ENCODE data around the gene SLC38A3.

Gene SLC38A3

GRCh38 chr3:50169232-50169832 is 35.7 kb upstream of the SLC38A3 start:
- DNase-seq (ENCODE audit: low read depth, low spot score), result no peak

- DNase-seq (ENCODE audit: low read depth, low spot score), result no peak
These were observed 35.2 kb upstream of the SLC38A3 start for GRCh38 chr3:50169858-50170257.

GRCh38 chr3:50170689-50171088 is 34.4 kb upstream of the SLC38A3 start:
- no peak for DNase-seq (ENCODE audit: low read depth, low spot score)

GRCh38 chr3:50171540-50172301 is 33.4 kb upstream of the SLC38A3 start:
- no peak for DNase-seq (ENCODE audit: low read depth, low spot score)

- no peak for DNase-seq (ENCODE audit: low read depth, low spot score)
These were observed 32.3 kb upstream of the SLC38A3 start for GRCh38 chr3:50172626-50173220.

GRCh38 chr3:50173685-50174516 is 31.2 kb upstream of the SLC38A3 start:
- no peak for DNase-seq (ENCODE audit: low read depth, low spot score)

- DNase-seq (ENCODE audit: low read depth, low spot score), result no peak
These were observed 30.6 kb upstream of the SLC38A3 start for GRCh38 chr3:50174517-50174895.

GRCh38 chr3:50174947-50175524 is 30.0 kb upstream of the SLC38A3 start:
- DNase-seq (ENCODE audit: low read depth, low spot score), result no peak

- no peak for DNase-seq (ENCODE audit: low read depth, low spot score)
These were observed 27.7 kb upstream of the SLC38A3 start for GRCh38 chr3:50177346-50177745.

GRCh38 chr3:50179710-50180109 is 25.4 kb upstream of the SLC38A3 start:
- DNase-seq (ENCODE audit: low read depth, low spot score), result no peak

- no peak for DNase-seq (ENCODE audit: low read depth, low spot score)
These were observed 23.1 kb upstream of the SLC38A3 start for GRCh38 chr3:50181985-50182384.

GRCh38 chr3:50182533-50183099 is 22.5 kb upstream of the SLC38A3 start:
- DNase-seq (ENCODE audit: low read depth, low spot score), result no peak

GRCh38 chr3:50183755-50184154 is 21.3 kb upstream of the SLC38A3 start:
- peak; percentile 61 for DNase-seq (ENCODE audit: low read depth, low spot score)

- no peak for DNase-seq (ENCODE audit: low read depth, low spot score)
These were observed 20.7 kb upstream of the SLC38A3 start for GRCh38 chr3:50184242-50184978.

GRCh38 chr3:50185230-50185629 is 19.8 kb upstream of the SLC38A3 start:
- no peak for DNase-seq (ENCODE audit: low read depth, low spot score)

GRCh38 chr3:50186096-50186495 is 19.0 kb upstream of the SLC38A3 start:
- DNase-seq (ENCODE audit: low read depth, low spot score), result no peak

GRCh38 chr3:50187750-50188149 is 17.3 kb upstream of the SLC38A3 start:
- DNase-seq (ENCODE audit: low read depth, low spot score), result no peak

- peak; percentile 78 for DNase-seq (ENCODE audit: low read depth, low spot score)
These were observed 15.8 kb upstream of the SLC38A3 start for GRCh38 chr3:50189274-50189673.

GRCh38 chr3:50189989-50190388 is 15.1 kb upstream of the SLC38A3 start:
- DNase-seq (ENCODE audit: low read depth, low spot score), result no peak

- DNase-seq (ENCODE audit: low read depth, low spot score), result no peak
These were observed 14.0 kb upstream of the SLC38A3 start, which contains the start of gene GNAT1 for GRCh38 chr3:50190936-50191660. GNAT1 (plus strand) TSS chr3:50191610; CDS start chr3:50191726, 116 bp downstream.

Measured in ELF-1 (cell line).